Progenitor cell of endocrine pancreas (in vitro differentiated cells): ENCODE measurements around the gene TEX29. TPM values are rescaled to one million over a fixed set of nuclear protein-coding genes. Genes with fewer than 3 reads are reported as not detected.

Experiments used
- DNase-seq: peaks from one replicate; pipeline ENCODE4 v3.0.0; 2021; ENCODE audit warnings: low spot score; ENCODE audit not compliant: unreplicated experiment
- H3K27ac Mint-ChIP-seq: 2 replicates; pipeline ENCODE4 v1.8.0; 2021; ENCODE audit warnings: mild to moderate bottlenecking, moderate library complexity, mixed read lengths
- H3K27me3 Mint-ChIP-seq: 2 replicates; pipeline ENCODE4 v1.8.0; 2021; ENCODE audit warnings: mixed read lengths
- H3K36me3 Mint-ChIP-seq: 2 replicates; pipeline ENCODE4 v1.8.0; 2022; ENCODE audit warnings: mixed read lengths; ENCODE audit not compliant: insufficient read depth
- H3K4me1 Mint-ChIP-seq: 2 replicates; pipeline ENCODE4 v1.8.0; 2021; ENCODE audit warnings: low read depth, mixed read lengths
- H3K4me3 Mint-ChIP-seq: 2 replicates; pipeline ENCODE4 v1.8.0; 2021; ENCODE audit warnings: low read depth, mild to moderate bottlenecking, moderate library complexity, mixed read lengths
- H3K9me3 Mint-ChIP-seq: 2 replicates; pipeline ENCODE4 v1.8.0; 2021; ENCODE audit warnings: low read depth, mixed read lengths
- CTCF ChIP-seq: fragments of 200-600 bp; sonication (generic); IDR thresholded peaks from one replicate; pipeline ENCODE4 v1.5.0; 2021; ENCODE audit warnings: antibody characterized with exemption, mild to moderate bottlenecking; ENCODE audit not compliant: unreplicated experiment
- total RNA-seq: library from RNA; stranded (reverse); gene quantifications from 2 replicates; pipeline ENCODE4 v1.2.1, GENCODE V29; 2021

Gene TEX29
- total RNA-seq, 1 donor from 2014 or later = 0.43 TPM

GRCh38 chr13:111373486-111373885 is 53.0 kb downstream of the TEX29 start:
- Mint-ChIP-seq H3K36me3 (no peaks in the 10 kb centered on the region), H3K4me3 (no peak overlapping the region), H3K27me3 (peaks cover 3% of the 10 kb centered on the region), H3K9me3 (no peaks in the 10 kb centered on the region), H3K4me1 (no peaks in the 10 kb centered on the region), H3K27ac (no peak overlapping the region)
- DNase-seq = no peak
- no peak for TF ChIP-seq CTCF

- peaks cover 7% of the 10 kb centered on the region for H3K9me3 Mint-ChIP-seq
- no peak for TF ChIP-seq CTCF
- DNase-seq = no peak
- H3K27me3 Mint-ChIP-seq = peaks cover 16% of the 10 kb centered on the region
- H3K27ac Mint-ChIP-seq = no peak overlapping the region
- no peaks in the 10 kb centered on the region for H3K36me3 Mint-ChIP-seq
- no peak overlapping the region for H3K4me3 Mint-ChIP-seq
- no peaks in the 10 kb centered on the region for H3K4me1 Mint-ChIP-seq
Measured at GRCh38 chr13:111380431-111380830, 60.0 kb downstream of the TEX29 start.

- Mint-ChIP-seq H3K4me1 (no peaks in the 10 kb centered on the region), H3K27ac (no peak overlapping the region), H3K4me3 (no peak overlapping the region), H3K27me3 (peaks cover 16% of the 10 kb centered on the region), H3K9me3 (peaks cover 7% of the 10 kb centered on the region), H3K36me3 (no peaks in the 10 kb centered on the region)
- TF ChIP-seq CTCF = no peak
- no peak for DNase-seq
Measured at GRCh38 chr13:111382411-111382810, 62.0 kb downstream of the TEX29 start.

- Mint-ChIP-seq H3K4me1 (no peaks in the 10 kb centered on the region), H3K27me3 (peaks cover 16% of the 10 kb centered on the region), H3K4me3 (no peak overlapping the region), H3K9me3 (peaks cover 7% of the 10 kb centered on the region), H3K36me3 (no peaks in the 10 kb centered on the region), H3K27ac (no peak overlapping the region)
- no peak for DNase-seq
- TF ChIP-seq CTCF = no peak
Measured at GRCh38 chr13:111382877-111383276, 62.4 kb downstream of the TEX29 start.

GRCh38 chr13:111383591-111384440 is 63.4 kb downstream of the TEX29 start:
- Mint-ChIP-seq H3K4me1 (no peaks in the 10 kb centered on the region), H3K27ac (no peak overlapping the region), H3K9me3 (peaks cover 7% of the 10 kb centered on the region), H3K36me3 (no peaks in the 10 kb centered on the region), H3K4me3 (no peak overlapping the region), H3K27me3 (peaks cover 16% of the 10 kb centered on the region)
- DNase-seq = no peak
- no peak for TF ChIP-seq CTCF
